SK-N-MC (cell line): ENCODE data around the gene HIBADH.

Source experiments
- EZH2 ChIP-seq: fragments of 200-600 bp; sonication (generic); IDR thresholded peaks from one replicate; pipeline ENCODE4 v1.6.1; 2017; ENCODE audit warnings: antibody characterized with exemption
- POLR2AphosphoS5 ChIP-seq: IDR thresholded peaks from 2 replicates; pipeline ENCODE4 v1.6.1; 2012; ENCODE audit warnings: mild to moderate bottlenecking, low read depth, low read length, borderline replicate concordance

- TF ChIP-seq EZH2 (no peak), POLR2AphosphoS5 (no peak)
Observed at GRCh38 chr7:27585781-27586447, 76.8 kb downstream of the HIBADH start.
